Retina (tissue), 1 donor: Measurements from ENCODE around the gene ASCC3.

ENCODE experiments used
- DNase-seq: peaks from one replicate; pipeline ENCODE4 v3.0.0-alpha.2; 2016

Gene ASCC3

DNA sequence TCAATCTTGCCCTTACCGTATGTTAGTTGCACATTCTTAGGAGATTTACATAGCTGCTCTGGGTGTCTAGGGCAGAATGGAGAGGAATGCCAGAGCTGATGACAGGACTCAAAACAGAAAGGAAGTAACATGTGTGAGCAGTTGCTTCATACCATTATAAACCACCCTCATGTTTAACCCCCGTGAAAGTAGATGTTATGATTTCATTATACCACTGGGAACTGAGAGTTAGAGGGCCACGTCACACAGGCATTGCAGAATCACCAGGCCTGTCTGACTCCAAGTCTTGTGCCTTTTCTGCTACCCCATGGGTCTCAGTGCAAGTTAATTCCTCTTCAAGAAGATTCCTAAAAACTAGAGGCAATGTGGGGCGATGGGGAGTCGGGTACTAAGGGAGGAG is 392.9 kb downstream of the ASCC3 start:
- DNase-seq, result no peak

DNA sequence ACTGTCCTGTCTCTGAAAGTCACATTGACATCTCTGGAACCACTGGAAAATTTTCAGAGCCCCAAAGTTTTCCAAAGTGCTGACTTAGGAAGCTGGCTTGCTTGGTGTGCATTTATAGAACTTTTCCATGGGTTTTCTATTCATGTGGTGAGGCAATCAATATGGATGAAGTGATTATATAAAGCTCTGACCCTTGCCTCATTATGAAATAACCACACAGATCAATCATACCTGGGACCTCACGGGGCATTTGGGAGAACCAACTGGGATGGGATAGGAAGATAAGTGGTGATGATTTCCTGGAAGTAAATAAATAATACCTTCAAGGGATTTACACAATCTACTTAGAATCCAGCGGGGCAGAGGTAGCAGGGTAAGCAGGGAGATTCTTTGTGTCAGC is 393.5 kb downstream of the ASCC3 start:
- no peak for DNase-seq

DNA sequence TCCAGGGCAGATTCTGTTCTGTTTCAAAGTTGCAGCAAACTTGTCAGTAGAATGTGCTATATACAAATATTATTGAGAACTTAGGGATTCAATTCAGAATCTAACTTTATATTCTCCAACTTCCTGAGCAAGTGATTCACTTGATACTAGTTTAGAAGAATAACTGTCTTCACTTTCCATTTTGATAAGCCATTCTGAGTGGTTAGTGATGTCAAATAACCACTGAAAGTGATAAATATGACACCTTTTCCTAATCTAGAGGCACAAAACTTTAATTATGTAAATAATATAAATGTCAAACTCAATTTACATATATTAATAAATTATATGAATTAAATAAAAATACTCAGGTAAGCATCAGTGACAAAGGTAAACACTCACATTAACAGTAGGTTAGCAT is 395.9 kb downstream of the ASCC3 start:
- DNase-seq, result no peak

DNA sequence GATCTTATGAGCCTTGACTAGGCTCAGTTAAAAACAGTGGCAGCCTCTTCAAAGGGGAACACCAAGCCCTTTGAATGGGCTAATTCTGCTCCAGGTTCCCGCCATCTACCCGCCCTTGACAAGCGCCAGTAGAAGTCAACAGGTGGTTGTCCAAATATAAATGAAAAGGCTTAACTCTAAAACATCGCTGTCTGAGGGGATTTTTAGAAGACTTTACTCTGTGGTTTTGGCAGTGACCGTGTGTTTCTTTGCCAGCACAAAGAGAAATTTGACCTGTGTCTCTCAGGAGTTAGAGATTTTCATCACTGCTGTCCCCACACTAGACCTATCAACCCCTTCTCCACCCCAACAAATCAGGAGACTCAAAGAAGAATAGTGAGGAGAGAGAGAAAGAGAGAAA is 396.7 kb downstream of the ASCC3 start:
- no peak for DNase-seq

DNA sequence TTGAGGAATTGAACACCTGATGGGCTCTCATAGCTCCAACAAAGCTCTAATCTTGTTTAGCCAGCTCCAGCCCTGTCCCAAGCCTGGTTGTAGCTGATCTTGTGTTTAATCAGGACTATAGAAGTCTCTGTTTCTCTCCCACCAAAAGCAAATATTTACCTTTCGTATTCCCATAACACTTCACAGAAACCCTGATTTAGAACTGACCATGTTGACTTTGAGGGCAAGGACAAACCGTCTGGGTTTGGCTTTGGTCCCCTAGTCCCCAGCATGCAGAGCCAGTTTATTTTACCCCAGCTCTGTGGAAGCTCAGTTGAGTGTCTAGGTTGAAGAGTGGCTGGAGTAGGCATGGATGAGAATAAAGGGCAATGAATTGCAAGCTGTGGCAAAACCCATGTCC is 398.4 kb downstream of the ASCC3 start:
- DNase-seq, result no peak

DNA sequence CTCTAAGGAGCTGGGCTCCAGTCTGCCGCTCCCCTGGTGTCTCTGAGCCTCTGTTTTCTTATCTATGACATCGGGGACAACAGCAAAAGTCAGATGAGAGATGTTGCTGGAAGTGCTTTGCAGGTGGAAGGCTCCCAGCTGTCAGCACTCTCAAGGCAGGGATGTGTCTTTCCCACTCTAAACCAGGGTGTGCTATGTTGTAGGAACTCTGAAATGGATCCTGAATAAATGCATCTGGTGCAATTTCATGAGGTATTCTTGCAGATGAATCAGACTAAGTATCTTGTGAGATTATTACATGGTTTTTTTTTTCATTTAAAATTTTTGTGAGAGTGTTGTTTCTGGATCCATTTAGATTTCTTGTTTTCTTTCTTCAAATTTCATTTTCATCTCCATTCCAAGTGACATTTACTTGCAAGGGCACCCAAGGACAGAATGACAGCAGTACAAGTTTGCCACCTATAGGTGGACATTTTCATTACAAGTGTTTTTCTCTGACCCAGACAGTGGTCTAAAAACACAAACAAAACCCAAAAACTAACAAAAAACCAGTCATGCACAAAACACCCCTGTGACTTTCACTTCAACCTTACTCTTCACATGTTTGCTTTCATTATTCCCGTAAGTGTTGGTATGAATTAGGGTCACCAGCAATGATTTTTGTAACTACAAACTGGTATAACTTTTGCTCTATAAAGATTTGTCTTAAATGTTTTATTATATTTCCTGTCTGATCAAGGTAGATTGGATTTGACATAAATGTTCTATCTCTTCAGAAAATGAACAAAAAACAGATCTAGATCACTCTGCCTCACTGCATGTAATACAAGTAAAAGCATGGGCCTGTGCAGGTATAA is 401.7 kb downstream of the ASCC3 start:
- DNase-seq, result peak; percentile 62

DNA sequence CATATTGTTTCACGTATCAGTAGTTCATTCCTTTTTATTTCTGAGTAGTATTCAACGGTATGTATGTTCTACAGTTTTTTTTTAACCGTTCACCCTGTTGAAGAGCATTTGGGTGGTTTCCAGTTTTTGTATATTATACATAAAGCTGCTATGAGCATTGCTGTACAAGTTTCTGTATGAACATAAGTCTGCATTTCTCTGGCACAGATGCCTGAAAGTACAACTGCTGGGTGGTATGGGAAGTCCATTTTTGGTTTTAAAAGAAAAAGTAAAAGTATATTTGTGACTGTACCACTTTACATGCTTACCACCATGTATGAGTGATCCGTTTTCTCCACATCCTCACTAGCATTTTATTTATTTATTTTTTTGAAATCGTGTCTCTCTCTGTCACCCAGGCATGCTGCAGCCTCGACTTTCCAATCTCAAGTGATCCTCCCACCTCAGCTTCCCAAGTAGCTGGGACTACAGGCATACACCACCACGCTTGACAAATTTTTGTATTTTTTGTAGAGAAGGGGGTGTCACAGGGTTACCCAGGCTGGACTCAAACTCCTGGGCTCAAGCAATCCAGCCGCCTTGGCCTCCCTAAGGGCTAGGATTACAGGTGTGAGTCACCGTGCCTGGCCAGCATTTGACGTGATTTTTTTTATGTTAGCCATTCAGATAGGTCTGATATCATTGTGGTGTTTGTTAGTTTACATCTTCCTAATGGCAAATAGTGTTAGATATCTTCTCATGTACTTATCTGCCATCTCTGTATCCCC is 405.4 kb downstream of the ASCC3 start:
- no peak for DNase-seq

DNA sequence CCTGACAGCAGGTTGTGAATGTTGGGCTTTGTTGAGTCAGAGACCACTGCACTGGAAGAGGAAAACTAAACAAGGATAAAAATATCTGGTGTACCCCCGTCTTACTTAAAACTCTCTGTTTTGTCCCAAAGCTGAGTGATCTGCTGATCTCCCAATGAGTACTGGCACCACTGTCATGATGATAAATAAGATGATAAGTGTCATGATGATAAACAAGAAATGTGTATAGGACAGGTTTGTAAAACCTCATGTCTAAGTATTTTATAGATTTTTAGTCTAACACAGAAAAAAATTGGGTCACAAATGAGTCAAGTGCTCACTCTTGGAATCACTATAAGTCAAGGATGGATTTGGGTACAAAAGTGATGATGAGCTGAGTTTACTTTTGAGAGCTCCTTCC is 407.9 kb downstream of the ASCC3 start:
- no peak for DNase-seq

DNA sequence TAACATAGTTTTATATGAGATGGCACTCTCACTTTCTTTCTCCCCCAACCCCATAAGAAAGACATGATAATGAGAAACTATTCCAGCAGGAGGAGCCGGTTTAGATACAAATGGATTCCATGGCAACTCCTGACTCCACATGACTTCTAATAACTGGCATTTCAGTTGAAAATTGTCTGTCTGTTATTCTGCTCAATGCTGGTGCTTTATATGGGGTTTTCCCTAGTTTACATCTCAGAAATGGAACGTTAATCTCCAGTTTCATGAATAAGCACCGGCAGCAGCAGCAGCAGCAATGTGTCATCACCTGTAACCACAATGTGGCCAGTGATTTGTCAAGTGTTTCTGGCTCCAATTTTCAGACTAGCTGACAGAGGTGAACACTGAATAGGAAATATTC is 408.5 kb downstream of the ASCC3 start:
- no peak for DNase-seq

DNA sequence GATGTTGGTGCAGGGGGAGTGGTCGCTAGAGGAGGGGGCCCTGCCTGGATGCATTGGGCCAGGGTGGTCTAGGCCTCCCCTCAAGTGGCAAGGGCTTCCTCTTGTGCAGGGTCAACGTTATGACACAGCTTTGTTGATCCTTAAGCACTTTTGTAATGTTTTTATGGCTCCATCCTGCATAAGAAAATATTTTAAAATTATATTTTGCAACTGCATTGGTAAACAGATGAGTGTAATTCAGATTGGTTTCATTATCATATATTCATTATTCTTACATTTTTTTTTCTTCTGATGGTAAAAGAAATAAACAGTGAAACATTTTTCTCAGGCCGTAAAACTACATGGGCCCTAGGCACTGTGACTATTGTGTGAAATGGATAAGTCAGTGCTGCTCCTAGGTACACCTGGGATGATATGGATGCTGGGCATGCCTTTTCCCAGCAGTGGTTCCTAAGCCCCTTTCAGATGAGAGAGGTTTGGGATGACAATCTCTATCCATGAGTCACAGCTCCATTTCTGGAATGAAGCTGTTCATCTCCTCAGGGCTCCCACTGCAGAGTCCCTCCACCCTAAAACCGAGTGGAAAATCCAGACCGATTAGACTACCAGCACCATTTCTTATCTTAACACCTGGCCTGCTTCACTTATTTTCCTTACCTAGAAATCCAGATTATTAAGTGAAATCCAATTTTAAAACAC is 410.6 kb downstream of the ASCC3 start:
- no peak for DNase-seq

DNA sequence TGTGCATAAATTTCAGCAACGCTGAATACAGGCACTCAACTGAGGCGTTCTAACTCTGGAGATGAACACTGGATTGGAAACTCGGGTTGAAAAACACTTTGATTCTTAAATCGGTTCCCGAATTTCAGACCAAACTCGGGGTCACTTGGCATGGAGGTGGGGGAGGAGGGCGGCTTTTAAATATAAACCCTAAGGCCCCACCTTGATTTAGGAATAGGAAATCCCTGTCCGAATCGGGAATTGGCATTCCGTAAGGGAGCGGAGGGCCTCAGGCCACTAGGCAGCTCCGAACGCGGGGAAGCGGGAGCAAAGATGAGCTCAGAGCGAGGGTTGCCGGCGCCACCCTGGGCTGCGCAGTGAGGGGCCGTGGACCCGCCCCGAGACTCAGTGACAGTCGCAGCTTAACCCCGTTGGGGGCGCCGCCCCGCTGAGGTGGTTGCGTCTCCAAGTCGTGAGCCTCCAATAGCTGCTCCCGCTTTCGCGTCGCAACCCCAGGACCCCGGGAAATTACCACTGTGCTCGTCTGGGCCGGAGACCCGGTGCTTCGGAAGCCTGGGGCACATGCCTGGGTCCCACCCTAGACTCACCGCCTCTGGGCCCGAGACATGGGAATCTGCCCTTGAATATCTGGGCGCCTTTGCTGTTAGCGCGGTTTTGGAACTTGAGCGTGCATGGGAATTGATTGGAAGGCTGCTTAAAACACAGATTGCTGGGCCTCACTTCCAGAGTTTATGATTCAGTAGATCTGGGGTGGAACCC is 411.8 kb downstream of the ASCC3 start:
- peak; percentile 66 for DNase-seq

DNA sequence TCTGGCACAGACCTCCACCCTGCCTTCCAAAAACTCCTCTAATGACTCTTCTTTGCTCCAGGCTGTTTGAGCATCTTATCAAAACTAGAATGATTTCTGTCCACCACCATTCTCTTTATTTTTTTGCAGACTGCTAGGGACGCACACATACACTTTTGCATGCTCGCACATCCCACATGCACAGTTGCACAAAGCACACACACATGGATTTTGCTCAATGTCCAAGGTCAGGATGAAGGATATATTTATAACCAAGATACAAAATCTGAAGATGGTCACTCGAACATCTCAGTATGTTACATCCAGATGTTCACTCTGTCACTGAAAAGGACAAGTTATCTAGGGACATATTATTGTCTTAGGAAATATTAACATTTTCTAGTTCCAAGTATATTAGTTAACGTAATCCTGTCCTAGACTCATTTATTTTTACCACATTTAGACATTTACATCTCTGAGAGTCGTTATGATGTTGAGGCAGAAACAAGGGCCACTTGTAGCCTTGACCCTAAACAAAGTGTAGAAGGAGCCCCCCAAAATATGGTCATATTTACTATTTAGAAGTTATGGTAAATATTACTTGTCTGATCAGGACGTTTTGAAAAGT is 413.0 kb downstream of the ASCC3 start:
- DNase-seq, result peak; percentile 60

DNA sequence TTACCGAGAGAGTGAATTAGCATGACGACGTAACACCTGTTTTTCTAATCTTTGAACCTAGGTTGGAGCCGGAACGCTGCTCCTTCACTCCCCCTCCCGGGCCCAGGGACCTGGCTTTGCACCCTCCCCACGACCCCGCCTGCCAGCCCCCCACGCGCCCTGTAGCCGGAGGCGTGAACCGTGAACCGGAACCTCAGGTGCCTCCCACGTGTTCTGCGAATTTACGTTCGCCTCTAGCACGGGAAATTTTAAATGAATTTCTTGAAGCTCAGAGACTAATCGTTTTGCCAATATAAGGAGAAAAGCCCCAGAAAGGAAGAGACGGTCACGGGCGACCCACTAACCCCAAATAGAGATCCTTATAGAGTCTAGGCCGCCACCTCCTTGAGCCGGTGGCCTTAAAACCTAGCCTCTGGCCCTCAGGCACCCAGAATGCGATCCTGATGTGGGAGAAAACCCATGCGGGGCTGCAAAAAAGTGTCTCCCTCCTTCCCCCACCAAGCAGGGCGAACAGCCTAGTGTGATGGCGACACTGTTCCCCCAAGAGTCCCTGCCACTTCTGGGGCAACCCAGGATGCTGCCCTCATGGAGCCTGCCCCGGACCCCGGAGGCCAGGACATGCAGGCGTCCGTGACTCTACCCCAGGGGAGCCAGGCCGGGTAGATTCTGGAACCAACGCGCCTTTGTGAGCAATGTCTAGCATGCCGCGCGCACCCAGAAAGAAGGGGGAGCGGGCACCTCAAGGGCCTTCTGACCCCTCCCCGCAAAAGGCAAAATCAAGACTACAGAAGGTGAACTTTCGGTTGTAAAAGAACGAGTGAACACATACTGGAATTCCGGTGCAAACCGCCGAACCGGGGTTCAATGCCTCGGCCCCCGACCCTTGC is 413.8 kb downstream of the ASCC3 start:
- DNase-seq, result peak; percentile 67

DNA sequence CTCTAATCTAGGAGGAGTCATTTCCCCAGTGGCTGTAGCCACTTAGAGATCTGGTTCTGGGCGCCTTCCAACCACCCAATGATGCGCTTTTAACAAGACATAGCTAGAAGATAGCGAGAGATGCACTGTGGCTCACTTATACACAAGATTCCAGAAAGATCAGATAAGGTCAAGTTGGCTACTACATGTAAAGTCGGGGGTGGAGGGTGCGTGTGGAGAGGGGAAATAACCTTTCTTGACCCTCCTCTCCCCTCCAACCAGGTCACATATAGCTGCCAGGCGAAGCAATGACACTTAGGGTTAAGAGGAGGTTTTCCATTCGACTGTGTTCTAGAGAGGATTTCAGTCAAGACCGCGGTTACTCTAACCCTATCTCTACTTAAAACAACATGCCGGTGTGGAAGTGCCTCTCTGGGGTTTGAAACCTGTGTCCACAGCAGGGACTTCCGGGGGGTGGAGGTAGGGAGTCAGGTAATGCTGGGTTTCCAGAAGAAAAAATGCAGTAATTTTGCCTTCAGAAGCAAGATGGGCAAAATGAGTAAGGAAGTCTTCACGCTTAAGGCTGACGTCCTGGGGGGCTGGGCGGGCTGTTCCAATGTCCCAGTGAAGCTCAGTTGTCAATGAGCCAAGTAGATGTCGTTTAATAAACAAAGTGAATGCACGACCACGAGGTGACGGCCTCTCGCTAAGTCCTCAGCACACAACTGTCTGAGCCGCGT is 414.6 kb downstream of the ASCC3 start:
- peak; percentile 54 for DNase-seq

DNA sequence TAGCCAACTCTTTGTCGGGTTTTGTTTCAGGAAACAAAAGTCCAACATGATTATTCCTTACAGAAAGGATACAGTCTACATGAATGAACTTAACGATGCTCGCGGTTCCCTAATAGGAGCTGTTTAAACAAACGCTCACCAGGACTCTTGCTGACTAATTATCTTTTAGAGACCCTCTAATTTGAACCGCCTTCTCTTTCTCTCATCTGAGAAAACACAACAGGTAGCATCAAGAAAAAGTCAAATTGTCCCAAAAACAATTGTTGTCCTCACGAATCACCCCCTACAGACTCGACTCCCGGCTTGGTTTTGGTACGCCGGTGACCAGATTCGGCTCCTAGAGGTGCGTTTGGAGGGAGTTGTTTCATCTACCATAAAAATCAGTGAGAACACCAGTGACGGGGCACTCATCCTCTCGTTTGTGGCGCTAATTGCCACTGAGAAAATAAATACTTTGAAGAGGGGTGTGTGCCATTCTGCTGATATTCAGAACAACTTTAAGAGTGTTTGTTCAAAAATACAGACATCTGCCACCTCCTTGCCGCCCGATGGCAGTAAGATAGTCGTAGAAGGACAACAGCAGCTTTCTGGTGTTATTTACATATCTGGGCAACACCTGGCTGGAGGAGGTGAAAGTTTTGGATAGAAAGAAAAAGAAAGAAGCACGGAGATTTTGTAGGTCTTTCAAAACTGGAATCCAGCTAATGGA is 415.3 kb downstream of the ASCC3 start:
- peak; percentile 64 for DNase-seq

DNA sequence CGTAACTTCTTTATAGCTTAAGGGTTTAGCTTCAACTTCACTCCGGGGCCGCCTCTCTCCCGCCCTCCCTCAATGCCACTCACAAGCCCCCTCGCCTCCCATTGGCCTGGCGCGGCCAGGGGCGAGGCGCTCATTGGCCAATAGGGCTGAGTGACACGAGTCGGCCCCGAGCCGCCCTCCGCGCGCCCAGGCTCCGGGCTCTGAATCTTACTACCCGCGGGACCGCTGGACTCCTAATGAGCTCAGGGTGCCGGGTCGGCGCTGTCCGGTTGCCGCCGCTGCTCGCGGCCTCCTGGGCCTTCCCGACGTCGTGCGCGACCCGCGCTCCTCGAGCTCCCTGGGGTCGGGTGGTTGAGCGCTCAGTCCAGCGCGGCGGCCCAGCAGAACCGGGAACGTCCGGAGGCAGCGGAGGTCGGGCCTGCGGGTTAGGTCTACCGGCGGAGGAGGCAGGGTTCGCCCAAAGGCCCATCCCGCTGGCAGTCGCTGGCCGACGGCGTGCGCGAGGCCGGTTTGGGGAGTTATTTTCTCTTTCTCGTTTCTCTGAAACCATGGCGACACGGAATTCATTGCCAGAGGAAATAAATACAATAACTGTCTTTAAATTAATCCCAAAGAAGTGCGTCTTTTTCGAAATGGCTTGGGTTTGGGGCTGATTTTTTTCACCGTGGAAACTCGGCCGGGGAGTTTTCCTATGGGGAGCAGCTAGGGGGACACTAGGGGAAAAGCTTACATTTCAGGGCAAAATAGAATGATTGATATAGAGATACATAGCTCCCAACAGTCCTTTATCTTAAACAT is 416.0 kb downstream of the ASCC3 start, which contains the start of gene SIM1:
TSS of gene SIM1 (minus strand) at position 19 of the 798 bp plus-strand sequence. CDS start 1,453 bp downstream, outside the sequence.
- DNase-seq, result peak; percentile 92

DNA sequence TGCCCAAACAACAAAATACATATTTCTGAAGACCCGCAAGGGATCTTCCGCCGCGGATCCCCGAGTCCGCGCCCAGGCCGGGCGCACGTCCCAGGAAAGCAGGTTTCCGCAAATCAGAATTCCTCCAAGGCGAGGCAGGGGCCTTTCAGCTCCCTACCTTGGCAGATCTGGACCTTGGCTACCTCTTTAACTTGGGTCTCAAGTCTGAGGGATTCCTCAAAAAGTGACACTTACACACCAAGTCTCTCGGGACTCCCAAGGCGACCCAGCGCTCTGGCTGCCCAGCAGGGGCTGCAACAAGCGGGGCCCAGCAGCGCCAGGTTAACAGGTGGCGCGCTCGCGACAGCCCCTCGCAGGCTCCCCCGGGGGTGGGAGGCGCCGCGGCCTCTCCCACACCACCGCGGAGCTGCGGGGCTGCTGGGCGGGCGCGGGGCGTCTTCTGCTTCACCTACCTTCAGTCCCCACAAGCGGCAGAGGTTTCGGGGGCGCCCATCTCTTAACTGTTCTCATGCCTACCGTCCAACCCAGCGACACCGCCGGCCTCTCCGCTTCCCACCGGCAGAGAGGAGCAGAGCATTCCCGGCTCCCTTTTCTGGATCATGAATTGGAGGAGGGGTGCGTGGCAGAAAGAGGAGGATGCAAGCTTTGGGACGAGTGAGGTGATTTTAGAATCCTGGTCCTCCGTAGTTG is 416.8 kb downstream of the ASCC3 start:
- peak; percentile 70 for DNase-seq

DNA sequence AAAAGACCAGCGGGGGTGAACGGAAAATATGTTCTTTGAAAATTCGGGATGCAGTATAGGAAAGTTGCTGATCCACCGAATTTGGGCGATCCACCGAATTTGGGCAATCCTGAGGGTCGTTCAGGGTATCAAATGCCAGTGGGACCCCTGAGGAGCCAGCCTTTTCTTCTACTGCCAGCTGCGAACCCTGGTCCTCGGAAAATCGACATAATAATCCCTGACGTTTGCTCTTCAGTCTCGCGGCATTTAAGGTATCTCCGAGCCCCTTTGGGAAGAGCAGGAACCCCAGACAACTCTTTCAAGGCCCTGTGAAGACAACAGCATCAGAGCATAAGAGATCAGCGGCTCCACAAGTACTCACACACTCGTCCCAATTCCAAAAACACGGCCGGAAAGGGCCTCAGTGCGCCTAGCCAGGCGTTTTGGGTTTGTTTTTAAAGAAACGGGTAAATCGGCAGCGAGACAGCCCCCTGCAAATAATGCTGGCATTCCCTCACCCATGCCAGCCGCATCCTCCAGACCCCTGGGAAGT is 417.4 kb downstream of the ASCC3 start:
- no peak for DNase-seq
